PC-9 (cell line): ENCODE measurements around the gene SCAPER. TPM values are rescaled to one million over a fixed set of nuclear protein-coding genes. Genes with fewer than 3 reads are reported as not detected.

Experiments
- BruUV-seq: library from RNA; stranded (reverse); fragments of 400-500 nt; replicated peaks from 2 replicates; lab custom pipeline; 2021; lab: Mats Ljungman, UMichigan
- CTCF ChIA-PET: fragments of 300-600 bp; sonication (Branson Sonifier 250); formaldehyde crosslinking; loops from one replicate; lab custom pipeline; 2022; ENCODE audit warnings: antibody characterized with exemption; lab: Charles Lee
- POLR2A ChIA-PET: fragments of 300-600 bp; sonication (Branson Sonifier 250); formaldehyde crosslinking; loops from one replicate; lab custom pipeline; 2022; ENCODE audit warnings: antibody characterized with exemption; ENCODE audit not compliant: unreplicated experiment; lab: Charles Lee
- DNase-seq, 2 experiments: peaks; one replicate each; pipeline versions ENCODE4 v3.0.0 to v3.0.0-alpha.2; 2015 to 2022; ENCODE audit warnings: mixed read lengths in 1 of 2
- H2AFZ ChIP-seq: fragments of 200-600 bp; sonication (generic); 2 replicates; pipeline ENCODE4 v1.8.1; 2017; ENCODE audit warnings: antibody characterized with exemption
- H3F3A ChIP-seq: fragments of 200-600 bp; sonication (generic); 2 replicates; pipeline ENCODE4 v1.8.1; 2017; ENCODE audit warnings: antibody characterized with exemption, mild to moderate bottlenecking, low read depth; ENCODE audit not compliant: insufficient read depth
- H3K27ac ChIP-seq: fragments of 200-600 bp; sonication (generic); 2 replicates; pipeline ENCODE4 v1.6.1; 2016; ENCODE audit warnings: mixed run types
- H3K27me3 ChIP-seq: fragments of 200-600 bp; sonication (generic); 2 replicates; pipeline ENCODE4 v1.6.1; 2016; ENCODE audit warnings: low read depth, mixed run types; ENCODE audit not compliant: insufficient read depth
- H3K36me3 ChIP-seq: fragments of 200-600 bp; sonication (generic); 2 replicates; pipeline ENCODE4 v1.6.1; 2016; ENCODE audit warnings: low read depth, mixed run types
- H3K4me1 ChIP-seq: fragments of 200-600 bp; sonication (generic); replicated peaks from 2 replicates; pipeline ENCODE4 v1.6.1; 2016; ENCODE audit warnings: mixed run types; ENCODE audit not compliant: insufficient read depth
- H3K4me2 ChIP-seq: fragments of 200-600 bp; sonication (generic); 2 replicates; pipeline ENCODE4 v1.6.1; 2017; ENCODE audit warnings: mixed run types
- H3K4me3 ChIP-seq: fragments of 200-600 bp; sonication (generic); 2 replicates; pipeline ENCODE4 v1.6.1; 2016; ENCODE audit warnings: mixed run types
- H3K79me2 ChIP-seq: fragments of 200-600 bp; sonication (generic); 2 replicates; pipeline ENCODE4 v1.6.1; 2017; ENCODE audit warnings: low read depth, mixed run types
- H3K9me2 ChIP-seq: fragments of 200-600 bp; sonication (generic); 2 replicates; pipeline ENCODE4 v1.8.1; 2017; ENCODE audit warnings: mild to moderate bottlenecking; ENCODE audit not compliant: insufficient read depth
- H3K9me3 ChIP-seq: fragments of 200-600 bp; sonication (generic); 2 replicates; pipeline ENCODE4 v1.8.1; 2016; ENCODE audit warnings: low read depth; ENCODE audit not compliant: insufficient read depth
- H4K20me1 ChIP-seq: fragments of 200-600 bp; sonication (generic); 2 replicates; pipeline ENCODE4 v1.8.1; 2017; ENCODE audit not compliant: insufficient read depth
- CTCF ChIP-seq: fragments of 200-600 bp; sonication (generic); conservative IDR thresholded peaks from 2 replicates; pipeline ENCODE4 v1.6.1; 2017; ENCODE audit warnings: mixed run types, antibody characterized with exemption, mild to moderate bottlenecking, moderate library complexity
- EZH2 ChIP-seq: fragments of 200-600 bp; sonication (generic); IDR thresholded peaks from 2 replicates; pipeline ENCODE4 v1.8.0; 2017; ENCODE audit warnings: antibody characterized with exemption, low read depth
- intact Hi-C: fragments of 100-400 bp; cut with micrococcal nuclease; formaldehyde crosslinking; loops from one replicate; pipeline ENCODE4 v1.10.0; 2022; ENCODE audit not compliant: unreplicated experiment
- total RNA-seq: library from RNA; stranded (reverse); gene quantifications from 2 replicates; pipeline ENCODE4 v1.2.3, GENCODE V29; 2021

The SCAPER gene
- total RNA-seq, 1 experiment from 2014 or later = 18.7 TPM

GRCh38 chr15:76864586-76864985 lies 40.6 kb downstream of the SCAPER start:
- no peaks in the 10 kb centered on the region for H3K79me2 ChIP-seq
- H3K27me3 ChIP-seq = no peaks in the 10 kb centered on the region
- DNase-seq = no peak
- BruUV-seq = no TSS peak
- H3K4me1 ChIP-seq = no peaks in the 10 kb centered on the region
- no peaks in the 10 kb centered on the region for H4K20me1 ChIP-seq
- intact Hi-C loops = loop anchor here (10.0 kb wide), 1 partner anchor 810 kb away; the partner anchor contains the start of gene TMEM266
- H3K4me2 ChIP-seq = no peak overlapping the region
- H3K27ac ChIP-seq = no peak overlapping the region
- no peaks in the 10 kb centered on the region for H3F3A ChIP-seq
- H3K36me3 ChIP-seq = no peaks in the 10 kb centered on the region
- TF ChIP-seq EZH2 (no peak), CTCF (no peak)
- H3K9me2 ChIP-seq = no peaks in the 10 kb centered on the region
- no peak overlapping the region for H2AFZ ChIP-seq
- H3K4me3 ChIP-seq = no peak overlapping the region
- ChIA-PET CTCF (no interaction called here), POLR2A (no interaction called here)
- H3K9me3 ChIP-seq = no peaks in the 10 kb centered on the region

DNA sequence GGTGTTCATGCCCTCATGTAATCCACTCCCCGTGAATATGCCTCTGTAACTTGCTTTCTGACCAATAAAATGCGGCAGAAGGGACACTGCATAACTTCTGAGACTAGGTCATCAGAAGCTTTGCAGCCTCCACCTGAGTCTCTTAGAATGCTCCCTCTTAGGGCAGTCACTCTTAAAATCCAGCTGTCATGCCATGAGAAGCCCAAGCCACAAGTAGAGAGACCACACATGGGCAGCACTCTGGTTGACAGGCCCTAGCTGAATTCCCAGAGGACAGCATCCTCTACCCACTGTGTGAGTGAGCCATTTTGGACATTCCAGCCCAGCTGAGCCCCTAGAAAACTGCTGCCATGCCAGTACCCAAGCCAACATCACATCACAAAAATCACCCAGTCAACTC lies 41.4 kb downstream of the SCAPER start:
- H3K4me1 ChIP-seq = no peaks in the 10 kb centered on the region
- H4K20me1 ChIP-seq = no peaks in the 10 kb centered on the region
- H3K27ac ChIP-seq = no peak overlapping the region
- no peak for TF ChIP-seq EZH2
- TF ChIP-seq CTCF = no peak
- ChIA-PET CTCF (no interaction called here), POLR2A (no interaction called here)
- intact Hi-C loops = loop anchor here (10.0 kb wide), 1 partner anchor 809 kb away; the partner anchor contains the start of gene TMEM266
- DNase-seq = no peak
- H3K4me3 ChIP-seq = no peak overlapping the region
- no peaks in the 10 kb centered on the region for H3K9me2 ChIP-seq
- H3K27me3 ChIP-seq = no peaks in the 10 kb centered on the region
- H2AFZ ChIP-seq = no peak overlapping the region
- no TSS peak for BruUV-seq
- no peaks in the 10 kb centered on the region for H3F3A ChIP-seq
- no peaks in the 10 kb centered on the region for H3K9me3 ChIP-seq
- H3K4me2 ChIP-seq = no peak overlapping the region
- H3K36me3 ChIP-seq = no peaks in the 10 kb centered on the region
- H3K79me2 ChIP-seq = no peaks in the 10 kb centered on the region

DNA sequence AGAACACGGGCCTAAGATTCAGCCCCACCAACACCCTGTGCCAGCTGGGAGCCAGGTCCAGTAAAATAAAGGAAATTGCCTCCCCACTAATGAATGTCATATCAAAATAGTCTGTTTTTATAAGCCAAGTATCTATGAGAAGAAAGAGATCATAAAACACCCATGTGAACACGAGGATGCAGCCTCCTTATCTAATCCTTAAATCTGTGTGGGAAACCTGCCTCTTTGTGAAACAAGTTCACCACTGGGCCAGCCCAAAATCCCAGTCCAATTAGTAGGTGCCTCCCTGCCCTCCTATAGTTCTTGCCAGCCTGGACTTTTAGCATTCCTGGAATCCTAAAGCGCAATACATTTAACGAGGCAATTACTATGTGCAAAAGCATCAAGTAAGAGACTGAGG lies 42.0 kb downstream of the SCAPER start:
- Histone ChIP-seq H4K20me1 (no peaks in the 10 kb centered on the region), H3K27ac (no peak overlapping the region), H2AFZ (no peak overlapping the region), H3K9me3 (no peaks in the 10 kb centered on the region), H3K79me2 (no peaks in the 10 kb centered on the region), H3K27me3 (no peaks in the 10 kb centered on the region), H3K36me3 (no peaks in the 10 kb centered on the region), H3F3A (no peaks in the 10 kb centered on the region), H3K9me2 (no peaks in the 10 kb centered on the region), H3K4me2 (no peak overlapping the region), H3K4me3 (no peak overlapping the region), H3K4me1 (no peaks in the 10 kb centered on the region)
- DNase-seq = no peak
- BruUV-seq = no TSS peak
- ChIA-PET POLR2A (no interaction called here), CTCF (no interaction called here)
- TF ChIP-seq CTCF = no peak
- no peak for TF ChIP-seq EZH2
- intact Hi-C loops = loop anchor here (10.0 kb wide), 1 partner anchor 808 kb away; the partner anchor contains the start of gene TMEM266
